PC-9 (cell line): ENCODE data around the gene ACTG1. TPM values are rescaled to one million over a fixed set of nuclear protein-coding genes. Genes with fewer than 3 reads are reported as not detected.

ENCODE experiments used
- BruUV-seq: library from RNA; stranded (reverse); fragments of 400-500 nt; replicated peaks from 2 replicates; lab custom pipeline; 2021; lab: Mats Ljungman, UMichigan
- CTCF ChIA-PET: fragments of 300-600 bp; sonication (Branson Sonifier 250); formaldehyde crosslinking; loops from one replicate; lab custom pipeline; 2022; ENCODE audit warnings: antibody characterized with exemption; lab: Charles Lee
- POLR2A ChIA-PET: fragments of 300-600 bp; sonication (Branson Sonifier 250); formaldehyde crosslinking; loops from one replicate; lab custom pipeline; 2022; ENCODE audit warnings: antibody characterized with exemption; ENCODE audit not compliant: unreplicated experiment; lab: Charles Lee
- DNase-seq, 2 experiments: peaks; one replicate each; pipeline versions ENCODE4 v3.0.0 to v3.0.0-alpha.2; 2015 to 2022; ENCODE audit warnings: mixed read lengths in 1 of 2
- H2AFZ ChIP-seq: fragments of 200-600 bp; sonication (generic); 2 replicates; pipeline ENCODE4 v1.8.1; 2017; ENCODE audit warnings: antibody characterized with exemption
- H3F3A ChIP-seq: fragments of 200-600 bp; sonication (generic); 2 replicates; pipeline ENCODE4 v1.8.1; 2017; ENCODE audit warnings: antibody characterized with exemption, mild to moderate bottlenecking, low read depth; ENCODE audit not compliant: insufficient read depth
- H3K27ac ChIP-seq: fragments of 200-600 bp; sonication (generic); 2 replicates; pipeline ENCODE4 v1.6.1; 2016; ENCODE audit warnings: mixed run types
- H3K27me3 ChIP-seq: fragments of 200-600 bp; sonication (generic); 2 replicates; pipeline ENCODE4 v1.6.1; 2016; ENCODE audit warnings: low read depth, mixed run types; ENCODE audit not compliant: insufficient read depth
- H3K36me3 ChIP-seq: fragments of 200-600 bp; sonication (generic); 2 replicates; pipeline ENCODE4 v1.6.1; 2016; ENCODE audit warnings: low read depth, mixed run types
- H3K4me1 ChIP-seq: fragments of 200-600 bp; sonication (generic); replicated peaks from 2 replicates; pipeline ENCODE4 v1.6.1; 2016; ENCODE audit warnings: mixed run types; ENCODE audit not compliant: insufficient read depth
- H3K4me2 ChIP-seq: fragments of 200-600 bp; sonication (generic); 2 replicates; pipeline ENCODE4 v1.6.1; 2017; ENCODE audit warnings: mixed run types
- H3K4me3 ChIP-seq: fragments of 200-600 bp; sonication (generic); 2 replicates; pipeline ENCODE4 v1.6.1; 2016; ENCODE audit warnings: mixed run types
- H3K79me2 ChIP-seq: fragments of 200-600 bp; sonication (generic); 2 replicates; pipeline ENCODE4 v1.6.1; 2017; ENCODE audit warnings: low read depth, mixed run types
- H3K9me2 ChIP-seq: fragments of 200-600 bp; sonication (generic); 2 replicates; pipeline ENCODE4 v1.8.1; 2017; ENCODE audit warnings: mild to moderate bottlenecking; ENCODE audit not compliant: insufficient read depth
- H3K9me3 ChIP-seq: fragments of 200-600 bp; sonication (generic); 2 replicates; pipeline ENCODE4 v1.8.1; 2016; ENCODE audit warnings: low read depth; ENCODE audit not compliant: insufficient read depth
- H4K20me1 ChIP-seq: fragments of 200-600 bp; sonication (generic); 2 replicates; pipeline ENCODE4 v1.8.1; 2017; ENCODE audit not compliant: insufficient read depth
- CTCF ChIP-seq: fragments of 200-600 bp; sonication (generic); conservative IDR thresholded peaks from 2 replicates; pipeline ENCODE4 v1.6.1; 2017; ENCODE audit warnings: mixed run types, antibody characterized with exemption, mild to moderate bottlenecking, moderate library complexity
- EZH2 ChIP-seq: fragments of 200-600 bp; sonication (generic); IDR thresholded peaks from 2 replicates; pipeline ENCODE4 v1.8.0; 2017; ENCODE audit warnings: antibody characterized with exemption, low read depth
- intact Hi-C: fragments of 100-400 bp; cut with micrococcal nuclease; formaldehyde crosslinking; loops from one replicate; pipeline ENCODE4 v1.10.0; 2022; ENCODE audit not compliant: unreplicated experiment
- total RNA-seq: library from RNA; stranded (reverse); gene quantifications from 2 replicates; pipeline ENCODE4 v1.2.3, GENCODE V29; 2021

The ACTG1 gene
- total RNA-seq, 1 experiment from 2014 or later, result 3,629 TPM

- H3K27me3 ChIP-seq, result no peaks in the 10 kb centered on the region
- no peaks in the 10 kb centered on the region for H3K9me3 ChIP-seq
- no peaks in the 10 kb centered on the region for H3K4me1 ChIP-seq
- H3K9me2 ChIP-seq, result no peaks in the 10 kb centered on the region
- no peak overlapping the region for H3K4me3 ChIP-seq
- no peak overlapping the region for H2AFZ ChIP-seq
- BruUV-seq, result no TSS peak
- ChIA-PET CTCF (interaction anchor here (1.0 kb wide), 1 partner anchor 140 kb away, joined by 3 read pairs; no protein-coding TSS in a partner anchor), POLR2A (interaction anchor here (1.1 kb wide), 1 partner anchor 17 kb away, joined by 22 read pairs; no protein-coding TSS in a partner anchor)
- intact Hi-C loops, result no loop called here
- H3K79me2 ChIP-seq, result no peaks in the 10 kb centered on the region
- no peak overlapping the region for H3K27ac ChIP-seq
- no peak for TF ChIP-seq EZH2
- no peak for TF ChIP-seq CTCF
- no peaks in the 10 kb centered on the region for H3F3A ChIP-seq
- no peak overlapping the region for H3K4me2 ChIP-seq
- no peak for DNase-seq
- no peaks in the 10 kb centered on the region for H4K20me1 ChIP-seq
- no peaks in the 10 kb centered on the region for H3K36me3 ChIP-seq
Observed at GRCh38 chr17:81492706-81493105, 19.9 kb downstream of the ACTG1 start.

- Histone ChIP-seq H2AFZ (no peak overlapping the region), H3K27ac (no peak overlapping the region), H3K36me3 (no peaks in the 10 kb centered on the region), H4K20me1 (no peaks in the 10 kb centered on the region), H3K79me2 (no peaks in the 10 kb centered on the region), H3F3A (no peaks in the 10 kb centered on the region), H3K4me3 (no peak overlapping the region), H3K9me2 (no peaks in the 10 kb centered on the region), H3K4me1 (no peaks in the 10 kb centered on the region), H3K4me2 (no peak overlapping the region), H3K27me3 (no peaks in the 10 kb centered on the region), H3K9me3 (no peaks in the 10 kb centered on the region)
- intact Hi-C loops, result no loop called here
- ChIA-PET POLR2A (interaction anchor here (0.6 to 1.1 kb wide), 2 partner anchors 17 to 26 kb away, joined by 3 to 22 read pairs; no protein-coding TSS in a partner anchor), CTCF (interaction anchor here (0.6 to 1.0 kb wide), 2 partner anchors 44 to 139 kb away, joined by 3 to 8 read pairs; no protein-coding TSS in a partner anchor)
- DNase-seq, result no peak
- TF ChIP-seq EZH2, result no peak
- TF ChIP-seq CTCF, result no peak
- BruUV-seq, result no TSS peak
Observed at GRCh38 chr17:81492202-81492601, 20.4 kb downstream of the ACTG1 start.

GRCh38 chr17:81491761-81492160 lies 20.8 kb downstream of the ACTG1 start:
- no peaks in the 10 kb centered on the region for H4K20me1 ChIP-seq
- no peaks in the 10 kb centered on the region for H3K79me2 ChIP-seq
- no peaks in the 10 kb centered on the region for H3K9me3 ChIP-seq
- H3K4me2 ChIP-seq, result no peak overlapping the region
- H3K4me1 ChIP-seq, result no peaks in the 10 kb centered on the region
- H3K36me3 ChIP-seq, result no peaks in the 10 kb centered on the region
- no peak for DNase-seq
- H3K27ac ChIP-seq, result no peak overlapping the region
- no peak overlapping the region for H3K4me3 ChIP-seq
- H3F3A ChIP-seq, result no peaks in the 10 kb centered on the region
- H2AFZ ChIP-seq, result no peak overlapping the region
- no peaks in the 10 kb centered on the region for H3K9me2 ChIP-seq
- POLR2A ChIA-PET, result interaction anchor here (0.6 to 1.1 kb wide), 2 partner anchors 17 to 27 kb away, joined by 3 to 22 read pairs; no protein-coding TSS in a partner anchor
- BruUV-seq, result no TSS peak
- intact Hi-C loops, result no loop called here
- CTCF ChIA-PET, result interaction anchor here (0.6 to 1.0 kb wide), 2 partner anchors 43 to 139 kb away, joined by 3 to 8 read pairs; no protein-coding TSS in a partner anchor
- no peak for TF ChIP-seq CTCF
- no peak for TF ChIP-seq EZH2
- H3K27me3 ChIP-seq, result no peaks in the 10 kb centered on the region
